HEK293 (cell line): ENCODE measurements around the gene RTCB.

Experiments
- CTCF ChIA-PET: fragments of 350-600 bp; formaldehyde crosslinking; extraction: SDS; loops from one replicate; lab custom pipeline; 2021; ENCODE audit warnings: antibody characterized with exemption; lab: Yijun Ruan, JAX
- POLR2A ChIA-PET: fragments of 300-600 bp; formaldehyde crosslinking; extraction: SDS; loops from one replicate; lab custom pipeline; 2020; ENCODE audit warnings: antibody characterized with exemption, inconsistent platforms; lab: Yijun Ruan, JAX
- H3K27ac ChIP-seq: fragments of 200-500 bp; sonication (Bioruptor generic); 2 replicates; pipeline ENCODE4 v1.5.1; 2014; ENCODE audit warnings: low read depth, low read length, control low read depth, inconsistent platforms; ENCODE audit errors: extremely low read depth
- H3K36me3 ChIP-seq, 2 experiments: fragments of 200-500 bp in 1 of 2; sonication (Bioruptor generic) in 1 of 2; 1 replicate in 1 of 2; 2 replicates in 1 of 2; pipeline ENCODE4 v1.5.1; 2014 to 2017; ENCODE audit warnings: inconsistent platforms in 2 of 2, low read length in 2 of 2; ENCODE audit not compliant: control insufficient read depth in 2 of 2, insufficient read depth in 1 of 2
- H3K4me1 ChIP-seq: fragments of 200-500 bp; sonication (Bioruptor generic); 2 replicates; pipeline ENCODE4 v1.5.1; 2014; ENCODE audit warnings: mild to moderate bottlenecking, low read length, inconsistent platforms; ENCODE audit not compliant: control insufficient read depth, insufficient read depth
- H3K4me3 ChIP-seq: 2 replicates; pipeline ENCODE4 v1.5.1; 2011; ENCODE audit warnings: low read depth, mild to moderate bottlenecking, control low read depth, low read length, moderate library complexity
- H3K9me3 ChIP-seq: fragments of 200-500 bp; sonication (Bioruptor generic); 2 replicates; pipeline ENCODE4 v1.5.1; 2014; ENCODE audit warnings: low read depth, low read length, inconsistent platforms; ENCODE audit not compliant: control insufficient read depth, insufficient read depth
- HOXD13 ChIP-seq: sonication (generic); formaldehyde crosslinking; IDR thresholded peaks from 2 replicates; pipeline ENCODE4 v1.8.0; 2022; ENCODE audit warnings: missing genetic modification reagents, borderline replicate concordance
- PRDM4 ChIP-seq: fragments of 450-650 bp; formaldehyde crosslinking; IDR thresholded peaks from 2 replicates; pipeline ENCODE4 v1.5.1; 2017; ENCODE audit warnings: missing biosample characterization, missing genetic modification characterization
- REST ChIP-seq: fragments of 450-650 bp; formaldehyde crosslinking; IDR thresholded peaks from 2 replicates; pipeline ENCODE4 v1.5.1; 2016; ENCODE audit warnings: missing biosample characterization, missing genetic modification characterization
- SETDB1 ChIP-seq: IDR thresholded peaks from one replicate; pipeline ENCODE4 v1.6.1; 2017; ENCODE audit warnings: mild to moderate bottlenecking, low read length, moderate library complexity, mixed read lengths; ENCODE audit not compliant: insufficient read length
- SP7 ChIP-seq: fragments of 450-650 bp; formaldehyde crosslinking; IDR thresholded peaks from 2 replicates; pipeline ENCODE4 v1.5.1; 2016; ENCODE audit warnings: missing biosample characterization, missing genetic modification characterization
- ZBTB21 ChIP-seq: fragments of 450-650 bp; formaldehyde crosslinking; IDR thresholded peaks from 2 replicates; pipeline ENCODE4 v1.5.1; 2017; ENCODE audit warnings: missing biosample characterization, missing genetic modification characterization
- ZFP41 ChIP-seq: fragments of 450-650 bp; formaldehyde crosslinking; IDR thresholded peaks from 2 replicates; pipeline ENCODE4 v1.5.1; 2016; ENCODE audit warnings: missing biosample characterization, missing genetic modification characterization, borderline replicate concordance
- ZNF121 ChIP-seq: fragments of 450-650 bp; formaldehyde crosslinking; IDR thresholded peaks from 2 replicates; pipeline ENCODE4 v1.5.1; 2016; ENCODE audit warnings: missing biosample characterization, missing genetic modification characterization
- ZNF146 ChIP-seq: fragments of 450-650 bp; formaldehyde crosslinking; IDR thresholded peaks from 2 replicates; pipeline ENCODE4 v1.5.1; 2016; ENCODE audit warnings: missing biosample characterization, missing genetic modification characterization
- ZNF311 ChIP-seq: fragments of 450-650 bp; formaldehyde crosslinking; IDR thresholded peaks from 2 replicates; pipeline ENCODE4 v1.5.1; 2017; ENCODE audit warnings: missing biosample characterization, missing genetic modification characterization, borderline replicate concordance
- ZNF354C ChIP-seq: fragments of 450-650 bp; formaldehyde crosslinking; IDR thresholded peaks from 2 replicates; pipeline ENCODE4 v1.5.1; 2016; ENCODE audit warnings: missing biosample characterization, missing genetic modification characterization, low read depth, borderline replicate concordance
- ZNF398 ChIP-seq: fragments of 450-650 bp; formaldehyde crosslinking; IDR thresholded peaks from 2 replicates; pipeline ENCODE4 v1.5.1; 2017; ENCODE audit warnings: missing biosample characterization, missing genetic modification characterization
- ZNF433 ChIP-seq: fragments of 450-650 bp; formaldehyde crosslinking; IDR thresholded peaks from 2 replicates; pipeline ENCODE4 v1.5.1; 2016; ENCODE audit warnings: missing biosample characterization, missing genetic modification characterization, low read depth
- ZNF548 ChIP-seq: fragments of 450-650 bp; formaldehyde crosslinking; IDR thresholded peaks from 2 replicates; pipeline ENCODE4 v1.5.1; 2016; ENCODE audit warnings: missing biosample characterization, missing genetic modification characterization
- ZNF558 ChIP-seq: fragments of 450-650 bp; formaldehyde crosslinking; IDR thresholded peaks from 2 replicates; pipeline ENCODE4 v1.5.1; 2016; ENCODE audit warnings: missing biosample characterization, missing genetic modification characterization
- ZNF580 ChIP-seq: fragments of 450-650 bp; formaldehyde crosslinking; IDR thresholded peaks from 2 replicates; pipeline ENCODE4 v1.5.1; 2016; ENCODE audit warnings: missing biosample characterization, missing genetic modification characterization
- ZNF596 ChIP-seq: fragments of 450-650 bp; IDR thresholded peaks from 2 replicates; pipeline ENCODE4 v1.5.0; 2018; ENCODE audit warnings: missing biosample characterization, mild to moderate bottlenecking, missing genetic modification characterization, moderate library complexity
- ZNF692 ChIP-seq: fragments of 450-650 bp; formaldehyde crosslinking; IDR thresholded peaks from 2 replicates; pipeline ENCODE4 v1.5.1; 2016; ENCODE audit warnings: missing biosample characterization, missing genetic modification characterization
- ZNF785 ChIP-seq: fragments of 450-650 bp; formaldehyde crosslinking; IDR thresholded peaks from 2 replicates; pipeline ENCODE4 v1.5.1; 2016; ENCODE audit warnings: missing biosample characterization, missing genetic modification characterization
- ZNF791 ChIP-seq: fragments of 450-650 bp; formaldehyde crosslinking; IDR thresholded peaks from 2 replicates; pipeline ENCODE4 v1.5.1; 2016; ENCODE audit warnings: missing biosample characterization, missing genetic modification characterization
- ZNF830 ChIP-seq: fragments of 450-650 bp; IDR thresholded peaks from 2 replicates; pipeline ENCODE4 v1.5.0; 2018; ENCODE audit warnings: missing biosample characterization, missing genetic modification characterization, low read depth, mild to moderate bottlenecking, moderate library complexity
- ZSCAN18 ChIP-seq: fragments of 450-650 bp; formaldehyde crosslinking; IDR thresholded peaks from 2 replicates; pipeline ENCODE4 v1.5.1; 2016; ENCODE audit warnings: missing biosample characterization, missing genetic modification characterization
- ZSCAN5A ChIP-seq: fragments of 450-650 bp; formaldehyde crosslinking; IDR thresholded peaks from 2 replicates; pipeline ENCODE4 v1.5.1; 2016; ENCODE audit warnings: missing biosample characterization, missing genetic modification characterization

Gene RTCB

GRCh38 chr22:32421484-32421883 lies 9.4 kb upstream of the RTCB start:
- Histone ChIP-seq H3K9me3 (no peaks in the 10 kb centered on the region), H3K4me3 (no peak overlapping the region), H3K4me1 (no peaks in the 10 kb centered on the region), H3K27ac (no peak overlapping the region), H3K36me3 (no peaks in the 10 kb centered on the region)
- CTCF ChIA-PET = interaction anchor here (0.7 to 1.5 kb wide), 2 partner anchors 23 to 781 kb away, joined by 3 to 4 read pairs; no protein-coding TSS in a partner anchor
- TF ChIP-seq REST (tag by site-specific recombination) (no peak), ZSCAN5A (tag by site-specific recombination) (no peak), ZFP41 (tag by site-specific recombination) (no peak), ZNF596 (no peak), ZNF785 (tag by site-specific recombination) (no peak), ZNF830 (tag by site-specific recombination) (no peak), ZNF354C (tag by site-specific recombination) (no peak), SP7 (tag by site-specific recombination) (no peak), ZNF311 (no peak), ZNF548 (tag by site-specific recombination) (no peak), SETDB1 (no peak), ZNF791 (tag by site-specific recombination) (no peak), ZNF398 (tag by site-specific recombination) (no peak), ZNF580 (tag by site-specific recombination) (no peak), ZNF558 (tag by site-specific recombination) (no peak), ZNF692 (tag by site-specific recombination) (no peak)
- POLR2A ChIA-PET = interaction anchor here (0.8 to 1.5 kb wide), 2 partner anchors 9 to 31 kb away, joined by 3 read pairs; partner anchors contain the start of gene RTCB

GRCh38 chr22:32417906-32418305 lies 5.9 kb upstream of the RTCB start:
- H3K4me3 ChIP-seq = no peak overlapping the region
- H3K9me3 ChIP-seq = no peaks in the 10 kb centered on the region
- H3K36me3 ChIP-seq = no peaks in the 10 kb centered on the region
- H3K27ac ChIP-seq = no peak overlapping the region
- ChIA-PET CTCF (interaction anchor here (1.3 to 1.6 kb wide), 2 partner anchors 28 to 216 kb away, joined by 3 to 5 read pairs; no protein-coding TSS in a partner anchor), POLR2A (no interaction called here)
- H3K4me1 ChIP-seq = no peaks in the 10 kb centered on the region
- TF ChIP-seq ZNF311 (no peak), ZNF433 (tag by site-specific recombination) (no peak), ZNF121 (tag by site-specific recombination) (no peak), ZBTB21 (tag by site-specific recombination) (no peak), ZSCAN18 (tag by site-specific recombination) (no peak), HOXD13 (CRISPR knock-in tag) (no peak), PRDM4 (tag by site-specific recombination) (no peak), ZNF146 (tag by site-specific recombination) (no peak)
